Neural crest cell (in vitro differentiated cells): ENCODE measurements around the gene HAGHL. TPM values are rescaled to one million over a fixed set of nuclear protein-coding genes. Genes with fewer than 3 reads are reported as not detected.
A peak's percentile ranks its signal among the peaks of the same experiment; 100 is the strongest.

ENCODE experiments used
- DNase-seq: peaks from one replicate; pipeline ENCODE4 v3.0.0; 2021; ENCODE audit warnings: low read depth, mixed read lengths, low spot score
- H3K27ac Mint-ChIP-seq: one replicate; pipeline ENCODE4 v1.8.0; 2021; ENCODE audit warnings: mild to moderate bottlenecking, mixed read lengths; ENCODE audit not compliant: unreplicated experiment
- H3K27me3 Mint-ChIP-seq: 2 replicates; pipeline ENCODE4 v1.8.0; 2021; ENCODE audit warnings: low read depth, mild to moderate bottlenecking, mixed read lengths
- H3K36me3 Mint-ChIP-seq: 2 replicates; pipeline ENCODE4 v1.8.0; 2021; ENCODE audit warnings: low read depth, mild to moderate bottlenecking, mixed read lengths
- H3K4me1 Mint-ChIP-seq: 2 replicates; pipeline ENCODE4 v1.8.0; 2021; ENCODE audit warnings: mixed read lengths
- H3K4me3 Mint-ChIP-seq: one replicate; pipeline ENCODE4 v1.8.0; 2021; ENCODE audit warnings: mild to moderate bottlenecking, mixed read lengths
- H3K9me3 Mint-ChIP-seq: 2 replicates; pipeline ENCODE4 v1.8.0; 2021; ENCODE audit warnings: mixed read lengths
- CTCF ChIP-seq: fragments of 200-600 bp; sonication (generic); conservative IDR thresholded peaks from 2 replicates; pipeline ENCODE4 v1.5.0; 2021; ENCODE audit warnings: antibody characterized with exemption, mild to moderate bottlenecking
- total RNA-seq: library from RNA; stranded (reverse); gene quantifications from 2 replicates; pipeline ENCODE4 v1.2.1, GENCODE V29; 2021

Gene HAGHL
- total RNA-seq, 1 donor from 2014 or later: 15.4 TPM

- H3K36me3 Mint-ChIP-seq: no peaks in the 10 kb centered on the region
- H3K4me1 Mint-ChIP-seq: no peaks in the 10 kb centered on the region
- no peaks in the 10 kb centered on the region for H3K9me3 Mint-ChIP-seq
- no peak for TF ChIP-seq CTCF
- H3K27ac Mint-ChIP-seq: peak overlapping the region; percentile 35
- DNase-seq: no peak
- H3K4me3 Mint-ChIP-seq: no peak overlapping the region
- H3K27me3 Mint-ChIP-seq: no peaks in the 10 kb centered on the region
Measured at GRCh38 chr16:766008-766819, 39.3 kb downstream of the HAGHL start.

- Mint-ChIP-seq H3K9me3 (no peaks in the 10 kb centered on the region), H3K27me3 (no peaks in the 10 kb centered on the region), H3K4me3 (no peak overlapping the region), H3K36me3 (no peaks in the 10 kb centered on the region), H3K4me1 (no peaks in the 10 kb centered on the region), H3K27ac (no peak overlapping the region)
- no peak for DNase-seq
- TF ChIP-seq CTCF: no peak
Measured at GRCh38 chr16:766820-767640, 40.1 kb downstream of the HAGHL start.

- Mint-ChIP-seq H3K27ac (no peak overlapping the region), H3K36me3 (no peaks in the 10 kb centered on the region), H3K4me3 (no peak overlapping the region), H3K27me3 (no peaks in the 10 kb centered on the region), H3K9me3 (no peaks in the 10 kb centered on the region), H3K4me1 (no peaks in the 10 kb centered on the region)
- TF ChIP-seq CTCF: no peak
- no peak for DNase-seq
Measured at GRCh38 chr16:767743-768235, 40.9 kb downstream of the HAGHL start.

- H3K4me3 Mint-ChIP-seq: no peak overlapping the region
- H3K36me3 Mint-ChIP-seq: no peaks in the 10 kb centered on the region
- no peak overlapping the region for H3K27ac Mint-ChIP-seq
- no peak for DNase-seq
- TF ChIP-seq CTCF: no peak
- no peaks in the 10 kb centered on the region for H3K9me3 Mint-ChIP-seq
- no peaks in the 10 kb centered on the region for H3K4me1 Mint-ChIP-seq
- H3K27me3 Mint-ChIP-seq: no peaks in the 10 kb centered on the region
Measured at GRCh38 chr16:768428-768827, 41.5 kb downstream of the HAGHL start.

- H3K4me3 Mint-ChIP-seq: no peak overlapping the region
- no peak for TF ChIP-seq CTCF
- no peak overlapping the region for H3K27ac Mint-ChIP-seq
- DNase-seq: no peak
- no peaks in the 10 kb centered on the region for H3K27me3 Mint-ChIP-seq
- H3K9me3 Mint-ChIP-seq: no peaks in the 10 kb centered on the region
- H3K4me1 Mint-ChIP-seq: no peaks in the 10 kb centered on the region
- H3K36me3 Mint-ChIP-seq: no peaks in the 10 kb centered on the region
Measured at GRCh38 chr16:769184-769784, 42.4 kb downstream of the HAGHL start.
